Mucosa of descending colon (tissue), 3 donors: ENCODE data around the gene ERVFRD-1. TPM values are rescaled to one million over a fixed set of nuclear protein-coding genes. Genes with fewer than 3 reads are reported as not detected.

Source experiments
- ATAC-seq: fragments of 200-7000 bp; cut with Tn5 transposase; one replicate; pipeline ENCODE4 v1.9.1; 2020; ENCODE audit warnings: mild to moderate bottlenecking, moderate library complexity
- DNase-seq, 3 donors: peaks; one replicate each; pipeline ENCODE4 v3.0.0-alpha.2; 2020
- H3K36me3 ChIP-seq: fragments of 200-600 bp; one replicate; pipeline ENCODE4 v1.8.0; 2021; ENCODE audit warnings: low read depth, mild to moderate bottlenecking
- H3K4me1 ChIP-seq: fragments of 200-600 bp; one replicate; pipeline ENCODE4 v1.8.0; 2021; ENCODE audit warnings: low read depth, mild to moderate bottlenecking
- H3K4me3 ChIP-seq: fragments of 200-600 bp; one replicate; pipeline ENCODE4 v1.8.0; 2021; ENCODE audit warnings: mild to moderate bottlenecking
- H3K9me3 ChIP-seq: fragments of 200-600 bp; one replicate; pipeline ENCODE4 v1.8.0; 2021; ENCODE audit warnings: mild to moderate bottlenecking
- intact Hi-C, 2 donors: fragments of 100-400 bp; cut with DNase I in 1 of 2; cut with micrococcal nuclease in 1 of 2; formaldehyde crosslinking; loops; one replicate each; pipeline versions ENCODE4 v1.11.0 to v1.11.1; 2022; cut with DNase I, micrococcal nuclease
- total RNA-seq, 3 donors: library from RNA; stranded (reverse); fragmentation: NEBNext Ultra II Directional in 2 of 3; extraction: Animal tissue kit (Norgen Biotek cat#: 25700) in 2 of 3; gene quantifications; one replicate each; pipeline versions ENCODE4 v1.2.1 to v1.2.4, GENCODE V29; 2021 to 2023
- TF ChIP-seq, protein P1 (sequence below): fragments of 200-600 bp; IDR thresholded peaks from one replicate; pipeline ENCODE4 v1.8.0; 2022; ENCODE audit warnings: antibody characterized with exemption, mild to moderate bottlenecking
- donor health status: DM: no; HTN: no; CAD: no; lungs with moderate emphysema.
- donor health status: DM: no; HTN: no; CAD: no.
- donor health status: DM: no; HTN: yes; CAD: no.

The ERVFRD-1 gene
- total RNA-seq, 3 donors from 2014 or later, result 0.12 to 0.57 (median 0.19) TPM

- Histone ChIP-seq H3K9me3 (no peaks in the 10 kb centered on the region), H3K4me1 (no peaks in the 10 kb centered on the region), H3K4me3 (no peak overlapping the region), H3K36me3 (no peaks in the 10 kb centered on the region)
- DNase-seq (no peak), ATAC-seq (no peak)
- intact Hi-C loops, result loop anchor here (2.0 to 5.0 kb wide), 2 partner anchors 355 to 356 kb away; no protein-coding TSS in a partner anchor
- TF ChIP-seq, protein P1, sequence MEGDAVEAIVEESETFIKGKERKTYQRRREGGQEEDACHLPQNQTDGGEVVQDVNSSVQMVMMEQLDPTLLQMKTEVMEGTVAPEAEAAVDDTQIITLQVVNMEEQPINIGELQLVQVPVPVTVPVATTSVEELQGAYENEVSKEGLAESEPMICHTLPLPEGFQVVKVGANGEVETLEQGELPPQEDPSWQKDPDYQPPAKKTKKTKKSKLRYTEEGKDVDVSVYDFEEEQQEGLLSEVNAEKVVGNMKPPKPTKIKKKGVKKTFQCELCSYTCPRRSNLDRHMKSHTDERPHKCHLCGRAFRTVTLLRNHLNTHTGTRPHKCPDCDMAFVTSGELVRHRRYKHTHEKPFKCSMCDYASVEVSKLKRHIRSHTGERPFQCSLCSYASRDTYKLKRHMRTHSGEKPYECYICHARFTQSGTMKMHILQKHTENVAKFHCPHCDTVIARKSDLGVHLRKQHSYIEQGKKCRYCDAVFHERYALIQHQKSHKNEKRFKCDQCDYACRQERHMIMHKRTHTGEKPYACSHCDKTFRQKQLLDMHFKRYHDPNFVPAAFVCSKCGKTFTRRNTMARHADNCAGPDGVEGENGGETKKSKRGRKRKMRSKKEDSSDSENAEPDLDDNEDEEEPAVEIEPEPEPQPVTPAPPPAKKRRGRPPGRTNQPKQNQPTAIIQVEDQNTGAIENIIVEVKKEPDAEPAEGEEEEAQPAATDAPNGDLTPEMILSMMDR, result no peak
Observed at GRCh38 chr6:11142296-11143027, 30.9 kb upstream of the ERVFRD-1 start.

GRCh38 chr6:11141295-11141694 lies 29.8 kb upstream of the ERVFRD-1 start:
- intact Hi-C loops, result loop anchor here in 1 of 2 donors (5.0 kb wide), 1 partner anchor 356 kb away; no protein-coding TSS in a partner anchor
- ATAC-seq, result no peak
- Histone ChIP-seq H3K4me3 (no peak overlapping the region), H3K4me1 (no peaks in the 10 kb centered on the region), H3K36me3 (no peaks in the 10 kb centered on the region), H3K9me3 (no peaks in the 10 kb centered on the region)
- DNase-seq, result no peak
- TF ChIP-seq, protein P1, result no peak

DNA sequence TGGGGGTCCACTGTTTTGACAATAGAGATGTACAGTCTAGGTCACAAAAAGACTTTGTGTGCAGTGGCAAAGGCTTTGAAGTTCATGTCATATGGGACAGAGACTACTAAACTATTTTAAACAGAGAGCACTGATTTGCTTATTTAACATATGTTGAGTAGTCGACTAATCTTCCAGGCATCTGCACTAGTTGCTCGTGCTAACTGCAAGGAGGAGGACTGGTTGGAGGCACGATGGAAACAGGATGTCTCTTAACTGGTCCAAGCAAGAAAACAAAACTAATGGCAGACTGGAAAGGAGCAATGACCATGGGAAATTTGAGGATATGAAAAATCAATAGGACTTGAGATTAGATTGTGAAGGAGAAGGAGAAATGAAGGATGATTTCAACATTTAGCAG lies 28.5 kb upstream of the ERVFRD-1 start:
- TF ChIP-seq, protein P1, result no peak
- H3K9me3 ChIP-seq, result no peaks in the 10 kb centered on the region
- intact Hi-C loops, result loop anchor here in 1 of 2 donors (5.0 kb wide), 1 partner anchor 357 kb away; no protein-coding TSS in a partner anchor
- no peak for DNase-seq
- ATAC-seq, result no peak
- H3K4me3 ChIP-seq, result no peak overlapping the region
- H3K4me1 ChIP-seq, result no peaks in the 10 kb centered on the region
- no peaks in the 10 kb centered on the region for H3K36me3 ChIP-seq

GRCh38 chr6:11139051-11139960 lies 27.8 kb upstream of the ERVFRD-1 start:
- TF ChIP-seq, protein P1, result no peak
- Histone ChIP-seq H3K4me1 (no peaks in the 10 kb centered on the region), H3K36me3 (no peaks in the 10 kb centered on the region), H3K4me3 (no peak overlapping the region), H3K9me3 (no peaks in the 10 kb centered on the region)
- intact Hi-C loops, result no loop called here
- no peak for DNase-seq
- ATAC-seq, result no peak

GRCh38 chr6:11136809-11137208 lies 25.3 kb upstream of the ERVFRD-1 start:
- intact Hi-C loops, result no loop called here
- TF ChIP-seq, protein P1, result no peak
- no peak for DNase-seq
- no peaks in the 10 kb centered on the region for H3K4me1 ChIP-seq
- no peak overlapping the region for H3K4me3 ChIP-seq
- H3K36me3 ChIP-seq, result no peaks in the 10 kb centered on the region
- no peaks in the 10 kb centered on the region for H3K9me3 ChIP-seq
- no peak for ATAC-seq
